HEK293 (cell line): Measurements from ENCODE around the gene HIBCH.
A peak's percentile ranks its signal among the peaks of the same experiment; 100 is the strongest.

Experiments used
- CTCF ChIA-PET: fragments of 350-600 bp; formaldehyde crosslinking; extraction: SDS; loops from one replicate; lab custom pipeline; 2021; ENCODE audit warnings: antibody characterized with exemption; lab: Yijun Ruan, JAX
- POLR2A ChIA-PET: fragments of 300-600 bp; formaldehyde crosslinking; extraction: SDS; loops from one replicate; lab custom pipeline; 2020; ENCODE audit warnings: antibody characterized with exemption, inconsistent platforms; lab: Yijun Ruan, JAX
- H3K27ac ChIP-seq: fragments of 200-500 bp; sonication (Bioruptor generic); 2 replicates; pipeline ENCODE4 v1.5.1; 2014; ENCODE audit warnings: low read depth, low read length, control low read depth, inconsistent platforms; ENCODE audit errors: extremely low read depth
- H3K36me3 ChIP-seq, 2 experiments: fragments of 200-500 bp in 1 of 2; sonication (Bioruptor generic) in 1 of 2; 1 replicate in 1 of 2; 2 replicates in 1 of 2; pipeline ENCODE4 v1.5.1; 2014 to 2017; ENCODE audit warnings: inconsistent platforms in 2 of 2, low read length in 2 of 2; ENCODE audit not compliant: control insufficient read depth in 2 of 2, insufficient read depth in 1 of 2
- H3K4me1 ChIP-seq: fragments of 200-500 bp; sonication (Bioruptor generic); 2 replicates; pipeline ENCODE4 v1.5.1; 2014; ENCODE audit warnings: mild to moderate bottlenecking, low read length, inconsistent platforms; ENCODE audit not compliant: control insufficient read depth, insufficient read depth
- H3K4me3 ChIP-seq: 2 replicates; pipeline ENCODE4 v1.5.1; 2011; ENCODE audit warnings: low read depth, mild to moderate bottlenecking, control low read depth, low read length, moderate library complexity
- H3K9me3 ChIP-seq: fragments of 200-500 bp; sonication (Bioruptor generic); 2 replicates; pipeline ENCODE4 v1.5.1; 2014; ENCODE audit warnings: low read depth, low read length, inconsistent platforms; ENCODE audit not compliant: control insufficient read depth, insufficient read depth
- BCL11B ChIP-seq: fragments of 450-650 bp; formaldehyde crosslinking; IDR thresholded peaks from 2 replicates; pipeline ENCODE4 v1.5.1; 2016; ENCODE audit warnings: low read depth, missing biosample characterization, missing genetic modification characterization
- ZIC2 ChIP-seq: fragments of 450-650 bp; formaldehyde crosslinking; IDR thresholded peaks from 2 replicates; pipeline ENCODE4 v1.5.1; 2016; ENCODE audit warnings: missing biosample characterization, missing genetic modification characterization
- ZNF10 ChIP-seq: fragments of 450-650 bp; formaldehyde crosslinking; IDR thresholded peaks from 2 replicates; pipeline ENCODE4 v1.5.1; 2017; ENCODE audit warnings: missing biosample characterization, missing genetic modification characterization
- ZNF132 ChIP-seq: fragments of 450-650 bp; formaldehyde crosslinking; IDR thresholded peaks from 2 replicates; pipeline ENCODE4 v1.5.1; 2017; ENCODE audit warnings: missing biosample characterization, missing genetic modification characterization, borderline replicate concordance
- ZNF174 ChIP-seq: fragments of 450-650 bp; formaldehyde crosslinking; IDR thresholded peaks from 2 replicates; pipeline ENCODE4 v1.5.0; 2017; ENCODE audit warnings: missing biosample characterization, mild to moderate bottlenecking, missing genetic modification characterization
- ZNF202 ChIP-seq: fragments of 450-650 bp; formaldehyde crosslinking; IDR thresholded peaks from 2 replicates; pipeline ENCODE4 v1.5.1; 2016; ENCODE audit warnings: missing biosample characterization, missing genetic modification characterization, borderline replicate concordance
- ZNF211 ChIP-seq: fragments of 450-650 bp; formaldehyde crosslinking; IDR thresholded peaks from 2 replicates; pipeline ENCODE4 v1.5.1; 2016; ENCODE audit warnings: low read depth, missing biosample characterization, missing genetic modification characterization
- ZNF302 ChIP-seq: fragments of 450-650 bp; formaldehyde crosslinking; IDR thresholded peaks from 2 replicates; pipeline ENCODE4 v1.5.1; 2016; ENCODE audit warnings: missing biosample characterization, missing genetic modification characterization, low read depth
- ZNF350 ChIP-seq: fragments of 450-650 bp; formaldehyde crosslinking; IDR thresholded peaks from 2 replicates; pipeline ENCODE4 v1.5.0; 2017; ENCODE audit warnings: missing biosample characterization, mild to moderate bottlenecking, missing genetic modification characterization
- ZNF548 ChIP-seq: fragments of 450-650 bp; formaldehyde crosslinking; IDR thresholded peaks from 2 replicates; pipeline ENCODE4 v1.5.1; 2016; ENCODE audit warnings: missing biosample characterization, missing genetic modification characterization
- ZNF621 ChIP-seq: fragments of 450-650 bp; formaldehyde crosslinking; IDR thresholded peaks from 2 replicates; pipeline ENCODE4 v1.5.1; 2017; ENCODE audit warnings: missing biosample characterization, missing genetic modification characterization
- ZNF692 ChIP-seq: fragments of 450-650 bp; formaldehyde crosslinking; IDR thresholded peaks from 2 replicates; pipeline ENCODE4 v1.5.1; 2016; ENCODE audit warnings: missing biosample characterization, missing genetic modification characterization
- ZNF777 ChIP-seq: fragments of 450-650 bp; formaldehyde crosslinking; IDR thresholded peaks from 2 replicates; pipeline ENCODE4 v1.5.1; 2017; ENCODE audit warnings: missing biosample characterization, missing genetic modification characterization, borderline replicate concordance
- ZNF837 ChIP-seq: fragments of 450-650 bp; formaldehyde crosslinking; IDR thresholded peaks from 2 replicates; pipeline ENCODE4 v1.5.1; 2016; ENCODE audit warnings: missing biosample characterization, missing genetic modification characterization
- TF ChIP-seq, protein P1 (sequence below): fragments of 450-650 bp; formaldehyde crosslinking; IDR thresholded peaks from 2 replicates; pipeline ENCODE4 v1.5.1; 2016; ENCODE audit warnings: missing biosample characterization, missing genetic modification characterization, borderline replicate concordance

HIBCH gene

GRCh38 chr2:190197143-190197720 is 122.4 kb downstream of the HIBCH start (continued):
- no peak for TF ChIP-seq ZIC2 (tag by site-specific recombination)
- TF ChIP-seq ZNF777 (tag by site-specific recombination) = no peak
- no peak for TF ChIP-seq ZNF132
- no peak for TF ChIP-seq ZNF548 (tag by site-specific recombination)
- no peak for TF ChIP-seq ZNF350 (tag by site-specific recombination)
- TF ChIP-seq BCL11B (tag by site-specific recombination) = no peak

DNA sequence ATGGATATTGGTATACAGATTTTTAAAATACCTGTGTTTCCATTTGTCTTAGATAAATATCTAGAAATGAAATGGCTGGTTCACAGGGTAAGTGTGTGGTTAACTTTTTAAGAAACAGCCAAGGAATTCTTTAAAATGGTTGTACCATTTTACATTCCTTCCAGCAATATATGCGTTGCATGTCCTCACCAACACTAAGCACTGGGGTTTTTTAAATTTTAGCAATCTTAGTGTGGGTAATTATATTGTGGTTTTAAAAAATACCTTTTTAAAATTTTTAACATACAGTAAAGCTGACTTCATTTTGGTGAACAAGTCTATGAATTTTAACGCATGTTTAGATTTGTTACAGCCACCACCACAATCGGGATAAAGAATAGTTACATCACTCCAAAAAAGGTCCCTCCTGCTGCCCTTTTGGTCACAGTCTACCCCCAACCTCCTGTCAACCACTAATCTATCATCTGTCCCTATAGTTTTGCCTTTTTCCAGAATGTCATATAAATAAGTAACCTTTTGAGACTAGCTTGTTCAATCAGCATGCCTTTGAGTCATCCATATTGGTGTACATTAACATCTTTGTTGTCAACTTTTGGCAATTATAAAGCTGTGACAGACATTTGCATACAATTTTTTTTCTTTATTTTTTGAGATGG is 129.0 kb downstream of the HIBCH start:
- Histone ChIP-seq H3K4me3 (no peak overlapping the region), H3K27ac (no peak overlapping the region), H3K4me1 (no peaks in the 10 kb centered on the region), H3K9me3 (no peaks in the 10 kb centered on the region), H3K36me3 (peaks cover 0 to 3% of the 10 kb centered on the region in 2 experiments; a peak in 1 of 3 replicates)
- ChIA-PET CTCF (interaction anchor here (0.6 kb wide), 1 partner anchor 440 kb away, joined by 3 read pairs; no protein-coding TSS in a partner anchor), POLR2A (no interaction called here)
- TF ChIP-seq ZNF621 (tag by site-specific recombination) (no peak), ZNF174 (tag by site-specific recombination) (no peak), ZNF837 (tag by site-specific recombination) (no peak), ZNF211 (tag by site-specific recombination) (no peak), ZNF692 (no peak), ZNF202 (tag by site-specific recombination) (no peak)
- TF ChIP-seq, protein P1, sequence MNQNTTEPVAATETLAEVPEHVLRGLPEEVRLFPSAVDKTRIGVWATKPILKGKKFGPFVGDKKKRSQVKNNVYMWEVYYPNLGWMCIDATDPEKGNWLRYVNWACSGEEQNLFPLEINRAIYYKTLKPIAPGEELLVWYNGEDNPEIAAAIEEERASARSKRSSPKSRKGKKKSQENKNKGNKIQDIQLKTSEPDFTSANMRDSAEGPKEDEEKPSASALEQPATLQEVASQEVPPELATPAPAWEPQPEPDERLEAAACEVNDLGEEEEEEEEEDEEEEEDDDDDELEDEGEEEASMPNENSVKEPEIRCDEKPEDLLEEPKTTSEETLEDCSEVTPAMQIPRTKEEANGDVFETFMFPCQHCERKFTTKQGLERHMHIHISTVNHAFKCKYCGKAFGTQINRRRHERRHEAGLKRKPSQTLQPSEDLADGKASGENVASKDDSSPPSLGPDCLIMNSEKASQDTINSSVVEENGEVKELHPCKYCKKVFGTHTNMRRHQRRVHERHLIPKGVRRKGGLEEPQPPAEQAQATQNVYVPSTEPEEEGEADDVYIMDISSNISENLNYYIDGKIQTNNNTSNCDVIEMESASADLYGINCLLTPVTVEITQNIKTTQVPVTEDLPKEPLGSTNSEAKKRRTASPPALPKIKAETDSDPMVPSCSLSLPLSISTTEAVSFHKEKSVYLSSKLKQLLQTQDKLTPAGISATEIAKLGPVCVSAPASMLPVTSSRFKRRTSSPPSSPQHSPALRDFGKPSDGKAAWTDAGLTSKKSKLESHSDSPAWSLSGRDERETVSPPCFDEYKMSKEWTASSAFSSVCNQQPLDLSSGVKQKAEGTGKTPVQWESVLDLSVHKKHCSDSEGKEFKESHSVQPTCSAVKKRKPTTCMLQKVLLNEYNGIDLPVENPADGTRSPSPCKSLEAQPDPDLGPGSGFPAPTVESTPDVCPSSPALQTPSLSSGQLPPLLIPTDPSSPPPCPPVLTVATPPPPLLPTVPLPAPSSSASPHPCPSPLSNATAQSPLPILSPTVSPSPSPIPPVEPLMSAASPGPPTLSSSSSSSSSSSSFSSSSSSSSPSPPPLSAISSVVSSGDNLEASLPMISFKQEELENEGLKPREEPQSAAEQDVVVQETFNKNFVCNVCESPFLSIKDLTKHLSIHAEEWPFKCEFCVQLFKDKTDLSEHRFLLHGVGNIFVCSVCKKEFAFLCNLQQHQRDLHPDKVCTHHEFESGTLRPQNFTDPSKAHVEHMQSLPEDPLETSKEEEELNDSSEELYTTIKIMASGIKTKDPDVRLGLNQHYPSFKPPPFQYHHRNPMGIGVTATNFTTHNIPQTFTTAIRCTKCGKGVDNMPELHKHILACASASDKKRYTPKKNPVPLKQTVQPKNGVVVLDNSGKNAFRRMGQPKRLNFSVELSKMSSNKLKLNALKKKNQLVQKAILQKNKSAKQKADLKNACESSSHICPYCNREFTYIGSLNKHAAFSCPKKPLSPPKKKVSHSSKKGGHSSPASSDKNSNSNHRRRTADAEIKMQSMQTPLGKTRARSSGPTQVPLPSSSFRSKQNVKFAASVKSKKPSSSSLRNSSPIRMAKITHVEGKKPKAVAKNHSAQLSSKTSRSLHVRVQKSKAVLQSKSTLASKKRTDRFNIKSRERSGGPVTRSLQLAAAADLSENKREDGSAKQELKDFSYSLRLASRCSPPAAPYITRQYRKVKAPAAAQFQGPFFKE (tag by site-specific recombination) = no peak

DNA sequence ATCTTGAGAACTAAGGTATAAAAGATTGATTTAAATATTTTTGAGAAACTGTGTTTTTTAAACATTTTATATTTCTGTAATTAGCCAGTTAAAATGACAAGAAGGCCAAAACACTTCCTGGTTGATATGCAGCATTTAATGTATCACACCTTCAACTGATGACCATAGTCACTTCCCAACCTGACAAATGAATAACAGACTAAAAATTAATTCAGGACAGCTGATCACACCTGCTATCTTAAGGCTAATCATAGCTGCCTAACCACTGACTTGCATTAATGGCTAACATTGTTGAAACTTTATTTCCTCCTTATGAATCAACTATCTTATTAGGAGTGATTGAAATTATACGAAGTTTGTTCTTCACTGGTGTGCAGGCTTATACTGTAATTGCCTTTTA is 131.3 kb downstream of the HIBCH start:
- Histone ChIP-seq H3K4me1 (no peaks in the 10 kb centered on the region), H3K9me3 (no peaks in the 10 kb centered on the region), H3K4me3 (no peak overlapping the region), H3K27ac (no peak overlapping the region), H3K36me3 (peaks cover 0 to 3% of the 10 kb centered on the region in 2 experiments; a peak in 1 of 3 replicates)
- ChIA-PET CTCF (no interaction called here), POLR2A (no interaction called here)
- TF ChIP-seq ZNF302 = no peak
- TF ChIP-seq ZNF10 = peak; percentile 77; the same call in 1 of the 2 replicates
